Transverse colon (tissue), 4 donors: Measurements from ENCODE around the gene SPATA22. TPM values are rescaled to one million over a fixed set of nuclear protein-coding genes. Genes with fewer than 3 reads are reported as not detected.

ENCODE experiments used
- DNase-seq: peaks from one replicate; pipeline ENCODE4 v3.0.0-alpha.2; 2019
- H3K27ac ChIP-seq, 4 donors: fragments of 200-600 bp; sonication (generic); 2 replicates each; pipeline ENCODE4 v1.5.1; 2016 to 2018; ENCODE audit warnings: inconsistent platforms in 4 of 4
- H3K27me3 ChIP-seq: fragments of 200-600 bp; sonication (generic); 2 replicates; pipeline ENCODE4 v1.5.1; 2017; ENCODE audit warnings: inconsistent platforms
- H3K36me3 ChIP-seq, 4 donors: fragments of 200-600 bp; sonication (generic); 2 replicates each; pipeline ENCODE4 v1.5.1; 2017 to 2019; ENCODE audit warnings: inconsistent platforms in 4 of 4
- H3K4me1 ChIP-seq, 4 donors: fragments of 200-600 bp; sonication (generic); 2 replicates each; pipeline ENCODE4 v1.5.1; 2017 to 2020; ENCODE audit warnings: inconsistent platforms in 4 of 4
- H3K4me3 ChIP-seq, 4 donors: fragments of 200-600 bp; sonication (generic); 1 replicate in 1 of 4; 2 replicates in 3 of 4; pipeline versions ENCODE4 v1.5.1 to v1.6.1; 2017 to 2019; ENCODE audit warnings: inconsistent platforms in 4 of 4
- H3K9me3 ChIP-seq, 2 donors: fragments of 200-600 bp; sonication (generic); 2 replicates each; pipeline ENCODE4 v1.5.1; 2017 to 2019; ENCODE audit warnings: inconsistent platforms in 2 of 2
- CTCF ChIP-seq, 5 experiments: fragments of 200-600 bp in 3 of 5; fragments of 450-650 bp in 2 of 5; sonication (generic) in 3 of 5; IDR thresholded peaks; 1 replicate in 2 of 5; 2 replicates in 3 of 5; pipeline ENCODE4 v1.5.1; 2016 to 2017; ENCODE audit warnings: antibody characterized with exemption in 5 of 5, inconsistent platforms in 3 of 5, mild to moderate bottlenecking in 2 of 5, moderate library complexity in 1 of 5
- EP300 ChIP-seq: sonication (generic); formaldehyde crosslinking; IDR thresholded peaks from one replicate; pipeline ENCODE4 v1.6.1; 2017; ENCODE audit warnings: antibody characterized with exemption, low read depth
- POLR2A ChIP-seq: fragments of 450-650 bp; IDR thresholded peaks from one replicate; pipeline ENCODE4 v1.6.1; 2016; ENCODE audit warnings: antibody characterized with exemption, mild to moderate bottlenecking, moderate library complexity
- POLR2AphosphoS5 ChIP-seq, 3 donors: sonication (generic); formaldehyde crosslinking; IDR thresholded peaks; one replicate each; pipeline ENCODE4 v1.6.1; 2016; ENCODE audit warnings: antibody characterized with exemption in 3 of 3
- WGBS, 2 donors: methylation state at CpG; one replicate each; pipeline ENCODE4 v1.1.5; 2018; ENCODE audit warnings: low coverage in 1 of 2; 5-methylcytosine and 5-hydroxymethylcytosine counted together
- in situ Hi-C, 4 donors: fragments of 200-750 bp; cut with MboI; loops; one replicate each; pipeline versions ENCODE4 v1.15.0 to v1.15.1; 2017; ENCODE audit warnings: low sequenced_read_pairs in 3 of 4, low pct_ligation_motif_present in 1 of 4, low pct_unique_long_range_greater_than_20kb in 1 of 4
- intact Hi-C: fragments of 100-400 bp; cut with DNase I; formaldehyde crosslinking; loops from one replicate; pipeline ENCODE4 v1.15.1; 2023; ENCODE audit warnings: low total_unique reads
- total RNA-seq, 4 donors: library from RNA; depleted of rRNA; stranded (reverse); fragments of >200 nt; gene quantifications; one replicate each; pipeline ENCODE4 v1.1.0, GENCODE V29; 2016

Gene SPATA22
- total RNA-seq, 4 donors from 2014 or later, result not detected

- Histone ChIP-seq H3K9me3 (no peaks in the 10 kb centered on the region), H3K27ac (no peak overlapping the region), H3K4me1 (peaks cover 0 to under 1% (median 0%) of the 10 kb centered on the region in 4 donors), H3K36me3 (no peaks in the 10 kb centered on the region), H3K4me3 (no peak overlapping the region), H3K27me3 (no peaks in the 10 kb centered on the region)
- intact Hi-C loops, result no loop called here
- DNase-seq, result no peak
- TF ChIP-seq CTCF (IDR thresholded peaks at IDR 0.05) (no peak), POLR2A (no peak), POLR2AphosphoS5 (IDR thresholded peaks at IDR 0.05) (no peak), EP300 (no peak)
- WGBS, 2 donors, result 73 to 75% methylated on average over 1 of the region's 1 CpG
- in situ Hi-C loops, result no loop called here
Observed at GRCh38 chr17:3507071-3507470, 35.5 kb upstream of the SPATA22 start.

- no peaks in the 10 kb centered on the region for H3K4me1 ChIP-seq
- H3K36me3 ChIP-seq, result no peaks in the 10 kb centered on the region
- DNase-seq, result no peak
- no peak overlapping the region for H3K4me3 ChIP-seq
- no peak overlapping the region for H3K27ac ChIP-seq
- H3K9me3 ChIP-seq, result no peaks in the 10 kb centered on the region
- intact Hi-C loops (no loop called here), in situ Hi-C loops (no loop called here)
- no peak for TF ChIP-seq CTCF (IDR thresholded peaks at IDR 0.05)
- TF ChIP-seq POLR2A, result no peak
- no peak for TF ChIP-seq EP300
- TF ChIP-seq POLR2AphosphoS5 (IDR thresholded peaks at IDR 0.05), result no peak
- 91 to 100% methylated on average over 1 to 2 of the region's 2 CpGs for WGBS, 2 donors
- no peaks in the 10 kb centered on the region for H3K27me3 ChIP-seq
Observed at GRCh38 chr17:3506054-3506453, 34.4 kb upstream of the SPATA22 start.

DNA sequence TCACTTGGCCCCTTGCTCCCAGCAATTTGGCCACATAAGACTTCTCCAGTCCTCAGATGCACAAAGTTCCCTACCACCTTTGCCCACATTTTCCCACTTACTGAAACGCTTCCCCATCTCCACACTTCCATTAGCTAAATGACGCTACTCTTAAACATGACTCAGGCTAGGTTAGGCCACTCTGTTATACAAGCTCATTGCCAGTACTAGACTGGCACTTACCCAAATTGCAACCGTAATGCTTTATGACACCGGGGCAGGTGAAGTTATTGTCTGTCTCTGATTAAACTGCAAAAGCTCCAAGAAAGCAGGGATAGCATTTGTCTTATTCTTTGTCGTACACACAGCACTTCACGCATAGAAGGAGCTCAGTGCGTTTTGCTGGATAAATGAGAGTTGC, 33.4 kb upstream of the SPATA22 start:
- intact Hi-C loops, result no loop called here
- H3K27me3 ChIP-seq, result no peaks in the 10 kb centered on the region
- TF ChIP-seq EP300, result no peak
- TF ChIP-seq POLR2AphosphoS5 (IDR thresholded peaks at IDR 0.05), result no peak
- no peak for TF ChIP-seq CTCF (IDR thresholded peaks at IDR 0.05)
- no peak for TF ChIP-seq POLR2A
- H3K4me3 ChIP-seq, result no peak overlapping the region
- H3K9me3 ChIP-seq, result peaks cover 0 to 3% of the 10 kb centered on the region in 2 donors
- in situ Hi-C loops, result no loop called here
- DNase-seq, result peak; percentile 30
- H3K36me3 ChIP-seq, result no peaks in the 10 kb centered on the region
- no peak overlapping the region for H3K27ac ChIP-seq
- no peaks in the 10 kb centered on the region for H3K4me1 ChIP-seq
- 74 to 82% methylated on average over 3 to 7 of the region's 7 CpGs for WGBS, 2 donors

GRCh38 chr17:3503285-3503684, 31.7 kb upstream of the SPATA22 start:
- no peaks in the 10 kb centered on the region for H3K36me3 ChIP-seq
- H3K27ac ChIP-seq, result no peak overlapping the region
- DNase-seq, result no peak
- H3K4me1 ChIP-seq, result no peaks in the 10 kb centered on the region
- intact Hi-C loops (no loop called here), in situ Hi-C loops (no loop called here)
- H3K9me3 ChIP-seq, result peaks cover 0 to 3% of the 10 kb centered on the region in 2 donors
- H3K4me3 ChIP-seq, result no peak overlapping the region
- 69 to 71% methylated on average over 1 of the region's 1 CpG for WGBS, 2 donors
- no peaks in the 10 kb centered on the region for H3K27me3 ChIP-seq
- TF ChIP-seq EP300, result no peak
- no peak for TF ChIP-seq CTCF (IDR thresholded peaks at IDR 0.05)
- TF ChIP-seq POLR2AphosphoS5 (IDR thresholded peaks at IDR 0.05), result no peak
- no peak for TF ChIP-seq POLR2A
